WERI-Rb-1 (cell line): ENCODE results near the gene MACC1.

ENCODE experiments used
- DNase-seq: peaks from one replicate; pipeline ENCODE4 v3.0.0-alpha.2; 2020
- H3K27ac ChIP-seq: fragments of 250-450 bp; sonication (Bioruptor Pico); 2 replicates; pipeline ENCODE4 v1.5.1; 2020; ENCODE audit warnings: mild to moderate bottlenecking, moderate library complexity
- H3K27me3 ChIP-seq: fragments of 250-450 bp; sonication (Bioruptor Pico); 2 replicates; pipeline ENCODE4 v1.5.1; 2021; ENCODE audit warnings: mild to moderate bottlenecking, low read depth, moderate library complexity; ENCODE audit not compliant: insufficient read depth, severe bottlenecking
- H3K36me3 ChIP-seq: fragments of 250-450 bp; sonication (Bioruptor Pico); 2 replicates; pipeline ENCODE4 v1.5.1; 2020; ENCODE audit warnings: mild to moderate bottlenecking, moderate library complexity
- H3K4me3 ChIP-seq: 2 replicates; pipeline ENCODE4 v1.5.1; 2011; ENCODE audit warnings: low read depth, mild to moderate bottlenecking, control low read depth, low read length
- H3K9me3 ChIP-seq: fragments of 250-450 bp; sonication (Bioruptor Pico); 2 replicates; pipeline ENCODE4 v1.5.1; 2021; ENCODE audit warnings: mild to moderate bottlenecking, moderate library complexity; ENCODE audit not compliant: severe bottlenecking
- CTCF ChIP-seq: IDR thresholded peaks from 2 replicates; pipeline ENCODE4 v1.5.1; 2011; ENCODE audit warnings: low read depth, mild to moderate bottlenecking, control low read depth, inconsistent platforms, low read length

The MACC1 gene

GRCh38 chr7:20151708-20152456, 65.3 kb downstream of the MACC1 start:
- Histone ChIP-seq H3K4me3 (no peak overlapping the region), H3K27me3 (no peaks in the 10 kb centered on the region), H3K36me3 (no peaks in the 10 kb centered on the region), H3K9me3 (no peaks in the 10 kb centered on the region), H3K27ac (no peak overlapping the region)
- no peak for TF ChIP-seq CTCF
- DNase-seq, result no peak

- no peaks in the 10 kb centered on the region for H3K9me3 ChIP-seq
- DNase-seq, result no peak
- no peaks in the 10 kb centered on the region for H3K36me3 ChIP-seq
- H3K27me3 ChIP-seq, result no peaks in the 10 kb centered on the region
- no peak overlapping the region for H3K27ac ChIP-seq
- no peak overlapping the region for H3K4me3 ChIP-seq
- TF ChIP-seq CTCF, result no peak
These were observed 70.7 kb downstream of the MACC1 start for GRCh38 chr7:20146451-20146850.

- DNase-seq, result no peak
- no peak for TF ChIP-seq CTCF
- H3K27me3 ChIP-seq, result no peaks in the 10 kb centered on the region
- H3K4me3 ChIP-seq, result no peak overlapping the region
- H3K27ac ChIP-seq, result no peak overlapping the region
- H3K9me3 ChIP-seq, result no peaks in the 10 kb centered on the region
- no peaks in the 10 kb centered on the region for H3K36me3 ChIP-seq
These were observed 72.4 kb downstream of the MACC1 start for GRCh38 chr7:20144801-20145200.

- no peak for TF ChIP-seq CTCF
- H3K36me3 ChIP-seq, result no peaks in the 10 kb centered on the region
- H3K27ac ChIP-seq, result no peak overlapping the region
- H3K9me3 ChIP-seq, result no peaks in the 10 kb centered on the region
- no peak overlapping the region for H3K4me3 ChIP-seq
- DNase-seq, result no peak
- no peaks in the 10 kb centered on the region for H3K27me3 ChIP-seq
These were observed 75.5 kb downstream of the MACC1 start for GRCh38 chr7:20141666-20142065.

GRCh38 chr7:20141002-20141345, 76.2 kb downstream of the MACC1 start:
- TF ChIP-seq CTCF, result no peak
- Histone ChIP-seq H3K36me3 (no peaks in the 10 kb centered on the region), H3K27ac (no peak overlapping the region), H3K4me3 (no peak overlapping the region), H3K27me3 (no peaks in the 10 kb centered on the region), H3K9me3 (no peaks in the 10 kb centered on the region)
- no peak for DNase-seq
